OCI-LY7 (cell line): Measurements from ENCODE around the gene RTCA. TPM values are rescaled to one million over a fixed set of nuclear protein-coding genes. Genes with fewer than 3 reads are reported as not detected.
"Not testable (repeated sequence)": the region's sequence is repeated elsewhere in the genome, so short reads cannot be mapped to it uniquely, and the experiment has no call there.

Source experiments
- BruUV-seq: library from RNA; stranded (reverse); fragments of 400-500 nt; replicated peaks from 2 replicates; lab custom pipeline; 2021; lab: Mats Ljungman, UMichigan
- CTCF ChIA-PET: fragments of 300-600 bp; sonication (Branson Sonifier 250); formaldehyde crosslinking; loops from one replicate; lab custom pipeline; 2022; ENCODE audit warnings: antibody characterized with exemption; ENCODE audit not compliant: unreplicated experiment; lab: Charles Lee
- POLR2A ChIA-PET: fragments of 300-600 bp; sonication (Branson Sonifier 250); formaldehyde crosslinking; loops from one replicate; lab custom pipeline; 2022; ENCODE audit warnings: antibody characterized with exemption; lab: Charles Lee
- DNase-seq: peaks from one replicate; pipeline ENCODE4 v3.0.0-alpha.2; 2015; ENCODE audit warnings: low spot score
- H2AFZ ChIP-seq: fragments of 200-600 bp; sonication (generic), shearing (Covaris generic); 2 replicates; pipeline ENCODE4 v1.6.1; 2014; ENCODE audit warnings: mild to moderate bottlenecking, antibody characterized with exemption, low read length, moderate library complexity
- H3K27ac ChIP-seq: fragments of 200-600 bp; sonication (generic); 2 replicates; pipeline ENCODE4 v1.5.1; 2014; ENCODE audit warnings: mixed run types, low read depth, mild to moderate bottlenecking, moderate library complexity, low read length, inconsistent platforms; ENCODE audit not compliant: poor library complexity, severe bottlenecking
- H3K36me3 ChIP-seq: fragments of 200-600 bp; sonication (generic); 2 replicates; pipeline ENCODE4 v1.6.1; 2014; ENCODE audit warnings: mild to moderate bottlenecking, antibody characterized with exemption, low read length, moderate library complexity, mixed read lengths; ENCODE audit not compliant: insufficient read depth
- H3K4me1 ChIP-seq: fragments of 200-600 bp; sonication (generic); 2 replicates; pipeline ENCODE4 v1.5.1; 2014; ENCODE audit warnings: mild to moderate bottlenecking, low read length; ENCODE audit not compliant: insufficient read depth, poor library complexity, severe bottlenecking
- H3K4me2 ChIP-seq: fragments of 200-600 bp; sonication (generic); 2 replicates; pipeline ENCODE4 v1.6.1; 2014; ENCODE audit warnings: mild to moderate bottlenecking, low read length
- H3K4me3 ChIP-seq: fragments of 200-600 bp; sonication (generic); 2 replicates; pipeline ENCODE4 v1.5.1; 2014; ENCODE audit warnings: mild to moderate bottlenecking, low read depth, low read length; ENCODE audit not compliant: poor library complexity, severe bottlenecking
- H3K79me2 ChIP-seq: fragments of 200-600 bp; sonication (generic); 2 replicates; pipeline ENCODE4 v1.6.1; 2016; ENCODE audit warnings: low read depth, mild to moderate bottlenecking, low read length, moderate library complexity, mixed read lengths; ENCODE audit not compliant: insufficient read depth
- H3K9me2 ChIP-seq: fragments of 200-600 bp; sonication (generic); 2 replicates; pipeline ENCODE4 v1.6.1; 2016; ENCODE audit warnings: mild to moderate bottlenecking, low read length, mixed read lengths; ENCODE audit not compliant: insufficient read depth
- H3K9me3 ChIP-seq: fragments of 200-600 bp; sonication (generic); 2 replicates; pipeline ENCODE4 v1.6.1; 2014; ENCODE audit warnings: mild to moderate bottlenecking, mixed run types, low read length, mixed read lengths
- H4K20me1 ChIP-seq: fragments of 200-600 bp; sonication (generic); 2 replicates; pipeline ENCODE4 v1.6.1; 2014; ENCODE audit warnings: mild to moderate bottlenecking, antibody characterized with exemption, low read length, moderate library complexity, mixed read lengths; ENCODE audit not compliant: insufficient read depth
- CTCF ChIP-seq: fragments of 200-600 bp; sonication (generic); conservative IDR thresholded peaks from 2 replicates; pipeline ENCODE4 v1.5.1; 2014; ENCODE audit warnings: mild to moderate bottlenecking, antibody characterized with exemption, low read length, moderate library complexity, mixed read lengths
- EZH2phosphoT487 ChIP-seq: fragments of 200-600 bp; sonication (generic); IDR thresholded peaks from 2 replicates; pipeline ENCODE4 v1.6.1; 2018; ENCODE audit warnings: low read depth, borderline replicate concordance, mild to moderate bottlenecking, mixed run types, antibody characterized with exemption, low read length, moderate library complexity, mixed read lengths
- intact Hi-C: fragments of 100-400 bp; cut with micrococcal nuclease; formaldehyde crosslinking; loops from one replicate; pipeline ENCODE4 v1.10.0; 2022; ENCODE audit not compliant: unreplicated experiment
- total RNA-seq, 2 experiments: library from RNA; depleted of rRNA in 1 of 2; stranded (reverse); fragments of >200 nt in 1 of 2; shearing (Covaris generic) in 1 of 2; gene quantifications; 2 replicates each; pipeline ENCODE4 v1.2.3, GENCODE V29; 2014 to 2022

Gene RTCA
- total RNA-seq, 2 experiments from 2014 or later: 25.9 to 42.7 TPM

- intact Hi-C loops: no loop called here
- Histone ChIP-seq H3K4me2 (no peak overlapping the region), H3K4me1 (no peaks in the 10 kb centered on the region), H2AFZ (no peak overlapping the region), H3K36me3 (no peaks in the 10 kb centered on the region), H4K20me1 (no peaks in the 10 kb centered on the region), H3K27ac (no peak overlapping the region), H3K79me2 (no peaks in the 10 kb centered on the region), H3K9me3 (no peaks in the 10 kb centered on the region), H3K9me2 (no peaks in the 10 kb centered on the region), H3K4me3 (no peak overlapping the region)
- TF ChIP-seq CTCF: no peak
- TF ChIP-seq EZH2phosphoT487: no peak
- no TSS peak for BruUV-seq
- ChIA-PET POLR2A (interaction anchor here (0.7 kb wide), 1 partner anchor 273 kb away, joined by 8 read pairs; no protein-coding TSS in a partner anchor), CTCF (no interaction called here)
- DNase-seq: no peak
Observed at GRCh38 chr1:100332331-100332730, 66.3 kb downstream of the RTCA start.

GRCh38 chr1:100335436-100335835 lies 69.4 kb downstream of the RTCA start:
- Histone ChIP-seq H3K4me3 (no peak overlapping the region), H3K27ac (no peak overlapping the region), H3K4me1 (no peaks in the 10 kb centered on the region), H3K9me3 (no peaks in the 10 kb centered on the region), H4K20me1 (no peaks in the 10 kb centered on the region), H3K4me2 (no peak overlapping the region), H3K36me3 (no peaks in the 10 kb centered on the region), H3K79me2 (no peaks in the 10 kb centered on the region), H2AFZ (no peak overlapping the region), H3K9me2 (no peaks in the 10 kb centered on the region)
- DNase-seq: no peak
- intact Hi-C loops: no loop called here
- CTCF ChIA-PET: no interaction called here
- POLR2A ChIA-PET: interaction anchor here (1.1 kb wide), 1 partner anchor 13 kb away, joined by 4 read pairs; no protein-coding TSS in a partner anchor
- no TSS peak for BruUV-seq
- no peak for TF ChIP-seq EZH2phosphoT487

GRCh38 chr1:100337878-100338277 lies 71.9 kb downstream of the RTCA start:
- H3K4me1 ChIP-seq, H4K20me1 ChIP-seq, H3K4me3 ChIP-seq, H3K9me3 ChIP-seq, CTCF ChIA-PET, H3K36me3 ChIP-seq, H2AFZ ChIP-seq, H3K79me2 ChIP-seq, DNase-seq, H3K4me2 ChIP-seq, BruUV-seq, H3K9me2 ChIP-seq, intact Hi-C loops, POLR2A ChIA-PET, H3K27ac ChIP-seq: not testable (repeated sequence)

- H3K4me1 ChIP-seq, H3K36me3 ChIP-seq, intact Hi-C loops, H4K20me1 ChIP-seq, H3K9me3 ChIP-seq, H3K27ac ChIP-seq, H3K4me2 ChIP-seq, H2AFZ ChIP-seq, DNase-seq, CTCF ChIA-PET, H3K9me2 ChIP-seq, H3K4me3 ChIP-seq, H3K79me2 ChIP-seq, BruUV-seq: not testable (repeated sequence)
- POLR2A ChIA-PET: interaction anchor here (1.1 kb wide), 1 partner anchor 18 kb away, joined by 5 read pairs; no protein-coding TSS in a partner anchor
Observed at GRCh38 chr1:100339735-100340134, 73.7 kb downstream of the RTCA start.
